Mesendoderm (in vitro differentiated cells): ENCODE measurements around the gene RNF169.
A peak's percentile ranks its signal among the peaks of the same experiment; 100 is the strongest.

Experiments
- DNase-seq: peaks from one replicate; pipeline ENCODE4 v3.0.0; 2013
- H2AK5ac ChIP-seq: 2 replicates; pipeline ENCODE4 v1.6.1; 2013; ENCODE audit warnings: low read length, inconsistent platforms
- H2BK120ac ChIP-seq: 2 replicates; pipeline ENCODE4 v1.6.1; 2013; ENCODE audit warnings: low read depth, mild to moderate bottlenecking, low read length, moderate library complexity, mixed read lengths
- H2BK15ac ChIP-seq: replicated peaks from 2 replicates; pipeline ENCODE4 v1.6.1; 2013; ENCODE audit warnings: low read depth, mild to moderate bottlenecking, moderate library complexity
- H2BK5ac ChIP-seq: 2 replicates; pipeline ENCODE4 v1.6.1; 2013; ENCODE audit warnings: low read length, inconsistent platforms
- H3K18ac ChIP-seq: 2 replicates; pipeline ENCODE4 v1.6.1; 2013; ENCODE audit warnings: mild to moderate bottlenecking, low read length, mixed read lengths
- H3K23ac ChIP-seq: one replicate; pipeline ENCODE4 v1.6.1; 2013; ENCODE audit warnings: low read length
- H3K27ac ChIP-seq: 2 replicates; pipeline ENCODE4 v1.5.1; 2013; ENCODE audit warnings: low read depth, mild to moderate bottlenecking, inconsistent platforms, low read length, moderate library complexity
- H3K27me3 ChIP-seq: 2 replicates; pipeline ENCODE4 v1.6.1; 2013; ENCODE audit warnings: low read length, control low read depth, mild to moderate bottlenecking, inconsistent platforms; ENCODE audit not compliant: insufficient read depth, poor library complexity
- H3K36me3 ChIP-seq: 2 replicates; pipeline ENCODE4 v1.6.1; 2013; ENCODE audit warnings: low read length, inconsistent platforms; ENCODE audit not compliant: control insufficient read depth, insufficient read depth
- H3K4ac ChIP-seq: one replicate; pipeline ENCODE4 v1.6.1; 2013; ENCODE audit warnings: low read depth, mild to moderate bottlenecking, low read length, moderate library complexity
- H3K4me1 ChIP-seq: 2 replicates; pipeline ENCODE4 v1.6.1; 2013; ENCODE audit warnings: low read depth, low read length, inconsistent platforms; ENCODE audit not compliant: control insufficient read depth
- H3K4me2 ChIP-seq: 2 replicates; pipeline ENCODE4 v1.6.1; 2013; ENCODE audit warnings: low read length
- H3K4me3 ChIP-seq: 2 replicates; pipeline ENCODE4 v1.5.1; 2013; ENCODE audit warnings: mild to moderate bottlenecking, low read length
- H3K56ac ChIP-seq: one replicate; pipeline ENCODE4 v1.6.1; 2013; ENCODE audit warnings: low read length
- H3K79me1 ChIP-seq: 2 replicates; pipeline ENCODE4 v1.6.1; 2013; ENCODE audit warnings: low read length, inconsistent platforms
- H3K79me2 ChIP-seq: 2 replicates; pipeline ENCODE4 v1.6.1; 2013; ENCODE audit warnings: mild to moderate bottlenecking, low read length; ENCODE audit not compliant: control insufficient read depth, insufficient read depth
- H3K9ac ChIP-seq: 2 replicates; pipeline ENCODE4 v1.6.1; 2013; ENCODE audit warnings: low read length, inconsistent platforms
- H4K5ac ChIP-seq: one replicate; pipeline ENCODE4 v1.6.1; 2013; ENCODE audit warnings: low read length
- H4K8ac ChIP-seq: one replicate; pipeline ENCODE4 v1.6.1; 2013; ENCODE audit warnings: low read depth, mild to moderate bottlenecking, control low read depth, low read length, moderate library complexity
- WGBS: extraction: QIAGEN DNeasy Blood & Tissue Kit; methylation state at CpG from one replicate; pipeline ENCODE4 v1.1.7; 2013; ENCODE audit warnings: low lambda C conversion rate, missing lambda C conversion rate; ENCODE audit not compliant: insufficient coverage; ENCODE audit errors: extremely low coverage; 5-methylcytosine and 5-hydroxymethylcytosine counted together

The RNF169 gene

DNA sequence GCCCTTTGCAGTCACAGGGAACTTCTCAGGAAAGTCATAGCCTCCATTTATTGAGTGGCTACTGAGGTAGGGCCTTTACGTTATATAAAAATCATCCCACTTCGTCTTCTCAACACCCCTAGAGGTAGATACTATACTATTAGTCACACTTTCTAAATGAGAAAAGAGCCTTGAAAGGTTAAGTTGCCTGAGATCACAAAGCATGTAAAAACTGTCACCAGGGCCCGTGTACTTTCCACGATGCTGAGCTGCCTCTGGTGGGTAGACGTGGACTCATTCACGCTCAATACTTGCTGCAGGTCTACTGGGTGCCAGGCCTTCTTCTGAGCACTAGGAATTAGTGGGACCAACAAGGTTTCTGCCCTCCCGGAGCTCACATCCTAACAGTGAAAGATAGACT is 33.7 kb upstream of the RNF169 start:
- Histone ChIP-seq H3K36me3 (no peaks in the 10 kb centered on the region), H3K18ac (no peak overlapping the region), H3K27ac (no peak overlapping the region), H3K27me3 (no peaks in the 10 kb centered on the region), H3K4ac (no peak overlapping the region), H3K56ac (no peak overlapping the region), H4K5ac (no peak overlapping the region), H2BK120ac (no peak overlapping the region), H2BK5ac (no peak overlapping the region), H3K9ac (no peak overlapping the region), H2AK5ac (no peak overlapping the region), H3K79me2 (no peaks in the 10 kb centered on the region), H3K79me1 (no peaks in the 10 kb centered on the region), H3K4me1 (peaks cover 4% of the 10 kb centered on the region), H3K4me2 (no peak overlapping the region), H2BK15ac (no peak overlapping the region), H4K8ac (no peak overlapping the region), H3K4me3 (no peak overlapping the region), H3K23ac (no peak overlapping the region)
- no CpG with 5 or more reads among the region's 7 CpGs for WGBS
- no peak for DNase-seq

DNA sequence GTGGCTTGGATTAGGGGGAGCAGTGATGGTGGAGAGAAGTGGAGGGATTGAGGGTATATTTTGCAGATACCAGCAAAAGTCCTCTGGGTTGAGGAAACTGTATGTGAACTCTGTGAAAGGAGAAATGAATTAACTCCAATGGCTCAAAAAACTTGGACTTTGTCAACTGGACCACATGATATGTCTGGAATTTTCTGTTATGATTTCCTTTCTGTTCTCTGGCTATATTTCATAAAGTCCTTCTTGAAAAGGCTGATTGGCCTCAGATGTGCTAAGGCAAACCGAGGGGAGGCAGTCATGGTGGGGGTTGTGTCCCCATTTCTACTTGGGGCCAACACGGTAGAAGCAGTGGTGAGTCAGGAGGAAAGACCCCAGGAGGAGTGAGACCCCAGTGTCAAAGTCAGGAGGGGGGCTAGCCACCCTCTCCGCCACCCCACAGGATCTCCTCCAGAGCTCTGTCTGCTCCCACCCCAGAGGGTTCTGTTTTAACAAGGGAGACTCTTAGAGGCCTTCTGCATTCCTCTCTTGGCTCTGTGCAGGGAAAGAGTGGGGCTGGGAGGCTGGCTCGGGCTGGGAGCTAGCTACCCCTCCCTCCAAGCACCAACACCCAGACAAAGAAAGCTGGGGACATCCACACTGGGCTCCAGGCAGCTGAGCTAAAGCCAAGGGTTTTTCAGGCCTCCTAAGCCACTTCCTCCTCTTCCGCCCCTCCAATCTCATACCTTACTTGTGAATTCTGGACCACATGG is 31.3 kb upstream of the RNF169 start:
- no CpG with 5 or more reads among the region's 5 CpGs for WGBS
- H3K79me2 ChIP-seq: no peaks in the 10 kb centered on the region

DNA sequence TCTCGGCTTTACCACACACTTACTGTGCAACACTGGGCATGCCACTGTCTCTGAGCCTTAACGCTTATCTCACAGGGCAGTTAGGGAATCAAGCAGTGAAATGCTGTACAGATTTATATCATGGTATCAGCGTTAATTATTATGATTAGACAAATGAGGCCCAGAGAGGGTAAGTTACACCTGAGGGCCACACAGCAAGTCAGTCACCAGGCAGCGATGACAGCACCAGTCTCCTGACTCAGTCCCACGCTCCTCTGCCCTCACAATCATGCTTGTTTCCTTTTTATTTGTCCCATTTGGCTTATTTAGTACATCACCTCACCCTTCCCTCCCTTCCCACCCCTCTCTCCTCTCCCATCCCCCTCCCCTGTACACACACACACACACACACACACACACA is 29.6 kb upstream of the RNF169 start:
- Histone ChIP-seq H3K4me1 (peaks cover 9% of the 10 kb centered on the region), H2BK15ac (no peak overlapping the region), H3K18ac (no peak overlapping the region), H3K4me2 (no peak overlapping the region), H3K79me2 (no peaks in the 10 kb centered on the region), H3K4ac (no peak overlapping the region), H2AK5ac (no peak overlapping the region), H2BK5ac (no peak overlapping the region), H3K9ac (no peak overlapping the region), H3K56ac (no peak overlapping the region), H4K5ac (no peak overlapping the region), H3K4me3 (no peak overlapping the region), H4K8ac (no peak overlapping the region), H3K27ac (no peak overlapping the region), H2BK120ac (no peak overlapping the region), H3K79me1 (no peaks in the 10 kb centered on the region), H3K36me3 (no peaks in the 10 kb centered on the region), H3K27me3 (no peaks in the 10 kb centered on the region), H3K23ac (no peak overlapping the region)
- DNase-seq: no peak
- no CpG with 5 or more reads among the region's 5 CpGs for WGBS

More for the DNA sequence above, 31.3 kb upstream of the RNF169 start:
- no peak for DNase-seq
- no peak overlapping the region for H3K4me2 ChIP-seq
- peaks cover 9% of the 10 kb centered on the region for H3K4me1 ChIP-seq
- no peak overlapping the region for H4K8ac ChIP-seq
- no peak overlapping the region for H2BK5ac ChIP-seq
- H3K18ac ChIP-seq: no peak overlapping the region
- H3K56ac ChIP-seq: no peak overlapping the region
- no peak overlapping the region for H2BK120ac ChIP-seq
- H3K9ac ChIP-seq: no peak overlapping the region
- no peaks in the 10 kb centered on the region for H3K27me3 ChIP-seq
- no peaks in the 10 kb centered on the region for H3K36me3 ChIP-seq
- H2AK5ac ChIP-seq: no peak overlapping the region
- H2BK15ac ChIP-seq: no peak overlapping the region
- H3K4me3 ChIP-seq: no peak overlapping the region
- H3K27ac ChIP-seq: no peak overlapping the region
- H3K79me1 ChIP-seq: no peaks in the 10 kb centered on the region
- no peak overlapping the region for H4K5ac ChIP-seq
- no peak overlapping the region for H3K23ac ChIP-seq
- H3K4ac ChIP-seq: no peak overlapping the region

DNA sequence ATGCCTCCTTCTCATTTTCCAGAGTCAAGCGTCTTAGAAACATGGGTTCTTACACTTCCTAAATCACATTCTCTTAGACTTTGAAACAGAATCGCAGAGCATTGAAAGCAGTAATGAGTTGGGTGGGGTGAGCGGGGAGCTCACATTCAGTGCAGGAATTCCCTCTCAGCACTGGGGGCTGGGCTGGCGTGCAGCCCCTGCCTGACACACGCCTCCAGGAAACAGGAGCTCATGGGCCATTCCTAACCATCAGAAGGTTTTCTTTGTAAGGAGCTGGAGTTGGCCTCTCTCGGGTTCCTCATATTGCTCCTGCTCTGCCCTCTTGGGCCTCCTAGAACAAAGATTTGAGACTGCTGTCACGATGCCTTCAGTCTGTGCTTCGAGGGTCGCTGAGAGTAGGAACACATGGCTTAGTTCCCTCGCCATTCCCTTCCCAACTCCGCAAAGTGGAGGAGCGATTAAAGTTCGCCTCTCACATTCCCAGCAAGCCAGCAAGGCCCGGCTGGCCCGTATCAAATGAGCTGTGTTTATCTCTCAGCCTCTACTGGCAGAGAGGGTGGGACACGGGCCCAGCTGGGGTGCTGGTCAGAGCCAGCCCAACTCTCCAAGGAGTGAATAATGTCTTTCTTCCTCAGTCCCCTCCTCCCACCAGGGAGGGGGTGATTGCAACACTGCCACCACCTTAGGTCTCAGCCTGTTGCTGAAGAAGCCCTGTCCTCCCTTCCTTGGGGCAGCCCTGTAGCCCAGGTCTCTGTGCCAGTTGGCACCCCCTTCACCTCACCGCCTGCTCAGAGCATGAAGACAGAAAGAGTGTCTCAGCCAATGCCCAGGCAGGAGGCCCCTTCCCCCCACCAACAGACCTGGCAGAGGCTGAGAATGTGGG is 27.8 kb upstream of the RNF169 start:
- Histone ChIP-seq H2BK5ac (no peak overlapping the region), H3K79me1 (no peaks in the 10 kb centered on the region), H3K9ac (no peak overlapping the region), H3K79me2 (no peaks in the 10 kb centered on the region), H3K36me3 (no peaks in the 10 kb centered on the region), H2AK5ac (no peak overlapping the region), H4K8ac (no peak overlapping the region), H2BK15ac (no peak overlapping the region), H3K18ac (no peak overlapping the region), H4K5ac (no peak overlapping the region), H3K4me3 (no peak overlapping the region), H3K4ac (no peak overlapping the region), H3K56ac (peak overlapping the region; percentile 61), H2BK120ac (no peak overlapping the region), H3K4me1 (peaks cover 9% of the 10 kb centered on the region), H3K23ac (peak overlapping the region; percentile 51), H3K27me3 (no peaks in the 10 kb centered on the region), H3K27ac (no peak overlapping the region), H3K4me2 (no peak overlapping the region)
- WGBS: no CpG with 5 or more reads among the region's 17 CpGs
- DNase-seq: peak; percentile 60

DNA sequence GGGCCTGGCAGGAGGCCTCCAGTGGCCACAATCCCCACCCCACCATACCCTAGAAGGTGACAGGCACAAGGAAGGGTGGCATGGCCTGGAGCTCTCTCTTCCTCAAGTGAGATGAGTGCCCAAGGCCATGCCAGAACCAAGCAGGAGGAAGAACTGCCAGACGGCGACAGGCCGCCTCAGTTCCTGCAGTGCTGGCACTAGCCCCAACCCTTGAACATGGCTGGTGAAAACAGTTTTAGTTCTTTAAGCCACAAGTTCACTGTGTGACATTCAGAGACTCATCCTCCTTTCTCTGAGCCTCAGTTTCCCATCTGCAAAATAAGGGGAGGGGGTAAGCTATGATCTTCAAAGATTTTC is 27.2 kb upstream of the RNF169 start:
- no peak overlapping the region for H3K4me3 ChIP-seq
- no peak overlapping the region for H3K9ac ChIP-seq
- WGBS: no CpG with 5 or more reads among the region's 3 CpGs
- H3K79me2 ChIP-seq: no peaks in the 10 kb centered on the region
- H3K79me1 ChIP-seq: no peaks in the 10 kb centered on the region
- H2BK5ac ChIP-seq: no peak overlapping the region
- no peak overlapping the region for H3K27ac ChIP-seq
- H4K8ac ChIP-seq: no peak overlapping the region
- no peaks in the 10 kb centered on the region for H3K27me3 ChIP-seq
- DNase-seq: no peak
- no peaks in the 10 kb centered on the region for H3K36me3 ChIP-seq
- no peak overlapping the region for H3K18ac ChIP-seq
- peaks cover 9% of the 10 kb centered on the region for H3K4me1 ChIP-seq
- no peak overlapping the region for H2AK5ac ChIP-seq
- no peak overlapping the region for H4K5ac ChIP-seq
- H2BK120ac ChIP-seq: no peak overlapping the region
- peak overlapping the region; percentile 51 for H3K23ac ChIP-seq
- H3K56ac ChIP-seq: no peak overlapping the region
- no peak overlapping the region for H2BK15ac ChIP-seq
- no peak overlapping the region for H3K4me2 ChIP-seq
- H3K4ac ChIP-seq: no peak overlapping the region
